Liver (tissue), 9 donors: ENCODE measurements around the gene LCN12. TPM values are rescaled to one million over a fixed set of nuclear protein-coding genes. Genes with fewer than 3 reads are reported as not detected.
A peak's percentile ranks its signal among the peaks of the same experiment; 100 is the strongest.

Experiments
- DNase-seq: peaks from one replicate; pipeline ENCODE4 v3.0.0-alpha.2; 2017; ENCODE audit warnings: low spot score
- H3K27ac ChIP-seq, 2 donors: one replicate each; pipeline ENCODE4 v1.7.0; 2013; ENCODE audit warnings: inconsistent platforms in 2 of 2, low read length in 2 of 2, control low read depth in 1 of 2, low read depth in 1 of 2, mild to moderate bottlenecking in 1 of 2
- H3K27me3 ChIP-seq, 4 donors: one replicate each; pipeline versions ENCODE4 v1.6.1 to v1.7.0; 2013; ENCODE audit warnings: low read length in 3 of 4, inconsistent platforms in 1 of 4, mild to moderate bottlenecking in 1 of 4, moderate library complexity in 1 of 4; ENCODE audit not compliant: control insufficient read depth in 4 of 4, insufficient read depth in 4 of 4
- H3K36me3 ChIP-seq, 4 donors: one replicate each; pipeline versions ENCODE4 v1.6.1 to v1.7.0; 2013; ENCODE audit warnings: low read length in 3 of 4, mild to moderate bottlenecking in 3 of 4, low read depth in 1 of 4, moderate library complexity in 1 of 4; ENCODE audit not compliant: control insufficient read depth in 4 of 4, insufficient read depth in 3 of 4
- H3K4me1 ChIP-seq, 4 donors: one replicate each; pipeline versions ENCODE4 v1.6.1 to v1.7.0; 2013; ENCODE audit warnings: low read length in 3 of 4, mild to moderate bottlenecking in 3 of 4, moderate library complexity in 1 of 4; ENCODE audit not compliant: control insufficient read depth in 4 of 4, insufficient read depth in 4 of 4
- H3K4me3 ChIP-seq, 3 donors: one replicate each; pipeline versions ENCODE4 v1.6.1 to v1.7.0; 2013; ENCODE audit warnings: low read length in 3 of 3, control low read depth in 1 of 3, low read depth in 1 of 3, mild to moderate bottlenecking in 1 of 3
- H3K9ac ChIP-seq, 2 donors: one replicate each; pipeline ENCODE4 v1.7.0; 2013; ENCODE audit warnings: low read length in 2 of 2, mild to moderate bottlenecking in 2 of 2, moderate library complexity in 2 of 2, control low read depth in 1 of 2, low read depth in 1 of 2
- H3K9me3 ChIP-seq, 4 donors: one replicate each; pipeline versions ENCODE4 v1.6.1 to v1.7.0; 2013; ENCODE audit warnings: low read length in 3 of 4; ENCODE audit not compliant: control insufficient read depth in 4 of 4
- EGR1 ChIP-seq, 2 donors: IDR thresholded peaks; 2 replicates each; pipeline ENCODE4 v1.6.1; 2016 to 2018; ENCODE audit warnings: antibody characterized with exemption in 2 of 2, low read depth in 2 of 2
- FOXA1 ChIP-seq: IDR thresholded peaks from 2 replicates; pipeline ENCODE4 v1.6.1; 2016; ENCODE audit warnings: antibody characterized with exemption
- FOXA2 ChIP-seq: IDR thresholded peaks from 2 replicates; pipeline ENCODE4 v1.6.1; 2016; ENCODE audit warnings: antibody characterized with exemption
- GABPA ChIP-seq, 2 donors: IDR thresholded peaks in 1 of 2; conservative IDR thresholded peaks in 1 of 2; 2 replicates each; pipeline ENCODE4 v1.6.1; 2016; ENCODE audit warnings: antibody characterized with exemption in 2 of 2, mild to moderate bottlenecking in 1 of 2, moderate library complexity in 1 of 2
- HNF4A ChIP-seq, 2 donors: conservative IDR thresholded peaks; 2 replicates each; pipeline ENCODE4 v1.6.1; 2016; ENCODE audit warnings: antibody characterized with exemption in 2 of 2, mild to moderate bottlenecking in 2 of 2
- HNF4G ChIP-seq: IDR thresholded peaks from 2 replicates; pipeline ENCODE4 v1.6.1; 2016; ENCODE audit warnings: antibody characterized with exemption
- JUND ChIP-seq, 2 donors: IDR thresholded peaks; 2 replicates each; pipeline ENCODE4 v1.6.1; 2016; ENCODE audit warnings: antibody characterized with exemption in 2 of 2
- NR2F2 ChIP-seq: IDR thresholded peaks from 2 replicates; pipeline ENCODE4 v1.6.1; 2016; ENCODE audit warnings: antibody characterized with exemption
- RAD21 ChIP-seq, 2 donors: IDR thresholded peaks; 2 replicates each; pipeline ENCODE4 v1.6.1; 2016; ENCODE audit warnings: antibody characterized with exemption in 2 of 2, mild to moderate bottlenecking in 2 of 2
- RXRA ChIP-seq, 2 donors: IDR thresholded peaks; 2 replicates each; pipeline ENCODE4 v1.6.1; 2017 to 2018; ENCODE audit warnings: antibody characterized with exemption in 2 of 2, mild to moderate bottlenecking in 1 of 2
- SP1 ChIP-seq: IDR thresholded peaks from 2 replicates; pipeline ENCODE4 v1.6.1; 2018; ENCODE audit warnings: antibody characterized with exemption, mild to moderate bottlenecking
- TAF1 ChIP-seq: conservative IDR thresholded peaks from 2 replicates; pipeline ENCODE4 v1.6.1; 2016; ENCODE audit warnings: antibody characterized with exemption, mild to moderate bottlenecking
- YY1 ChIP-seq: IDR thresholded peaks from 2 replicates; pipeline ENCODE4 v1.6.1; 2016; ENCODE audit warnings: antibody characterized with exemption, mild to moderate bottlenecking
- WGBS: extraction: QIAGEN DNeasy Blood & Tissue Kit; methylation state at CpG from one replicate; pipeline ENCODE4 v1.1.7; 2013; 5-methylcytosine and 5-hydroxymethylcytosine counted together
- polyA plus RNA-seq, 2 donors: library from polyadenylated mRNA; stranded (reverse) in 1 of 2; unstranded in 1 of 2; fragments of 200-250 nt in 1 of 2; fragments of >200 nt in 1 of 2; fragmentation: Nextera tagmentation in 1 of 2; extraction: Ambion mirVana in 1 of 2; gene quantifications; one replicate each; pipeline versions ENCODE4 v1.2.1 to v1.2.3, GENCODE V29; 2013 to 2015
- total RNA-seq, 2 donors: library from RNA; depleted of rRNA; stranded (reverse); fragments of >200 nt; gene quantifications; one replicate each; pipeline ENCODE4 v1.2.3, GENCODE V29; 2014
- TF ChIP-seq, protein P1 (sequence below): IDR thresholded peaks from 2 replicates; pipeline ENCODE4 v1.6.1; 2016; ENCODE audit warnings: antibody characterized with exemption, mild to moderate bottlenecking
- TF ChIP-seq, protein P2 (sequence below): IDR thresholded peaks from 2 replicates; pipeline ENCODE4 v1.6.1; 2016; ENCODE audit warnings: antibody characterized with exemption
- TF ChIP-seq, protein P3 (sequence below): IDR thresholded peaks from 2 replicates; pipeline ENCODE4 v1.6.1; 2016; ENCODE audit warnings: antibody characterized with exemption
- TF ChIP-seq, protein P4 (sequence below): IDR thresholded peaks from 2 replicates; pipeline ENCODE4 v1.6.1; 2016; ENCODE audit warnings: antibody characterized with exemption
- TF ChIP-seq, protein P5 (sequence below): fragments of 150-350 bp; IDR thresholded peaks from 2 replicates; pipeline ENCODE4 v1.5.1; 2017; ENCODE audit warnings: improper control_type of control experiment, low read depth, low read length; ENCODE audit not compliant: missing input control
- donor health status: healthy.
- donor health status: healthy.
- donor health status: healthy.
- donor health status: healthy.
- donor health status: healthy.

The LCN12 gene
- total and polyA plus RNA-seq, 4 donors: 2.3 to 12.2 (median 6.2) TPM

DNA sequence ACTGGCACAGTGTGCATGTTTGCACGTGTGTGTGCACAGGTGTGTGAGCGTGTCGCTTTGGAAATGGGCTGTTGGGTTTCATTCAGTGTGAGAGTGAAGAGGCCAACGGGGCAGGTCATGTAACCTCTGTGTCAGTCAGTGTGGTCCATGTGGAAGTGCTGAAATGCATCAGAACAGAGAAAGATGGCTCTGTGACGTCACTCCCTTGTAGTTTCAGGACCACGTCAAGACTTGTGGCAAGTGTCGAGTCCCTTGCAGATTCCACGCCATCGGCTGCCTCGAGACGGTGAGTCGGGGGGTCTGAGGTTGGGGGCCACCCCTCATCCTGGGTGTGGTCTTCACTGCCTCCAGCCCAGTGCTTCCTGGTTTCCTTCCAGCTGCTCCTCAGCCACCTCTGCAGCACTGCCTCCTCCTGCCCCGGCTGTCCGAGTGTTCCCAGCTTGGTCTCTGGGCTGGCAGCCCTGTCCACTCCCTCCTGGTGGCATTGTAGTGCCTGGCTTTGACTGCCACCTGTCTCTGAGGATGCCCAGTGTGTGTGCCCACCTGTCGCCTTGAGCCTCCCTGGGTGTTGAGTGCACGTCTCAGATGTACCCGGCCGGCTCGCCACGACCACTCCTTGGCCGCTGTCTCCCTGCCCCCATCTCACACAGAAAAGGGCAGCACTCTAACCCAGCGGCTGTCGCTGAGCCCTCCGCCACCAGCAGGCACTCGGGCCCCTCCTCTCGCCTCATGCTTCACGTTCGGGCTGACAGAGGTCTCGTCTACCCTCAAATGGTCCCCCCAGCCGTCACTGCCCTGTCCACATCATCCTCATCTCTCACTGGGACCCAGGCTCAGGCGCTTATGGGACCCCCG lies 35.5 kb upstream of the LCN12 start:
- Histone ChIP-seq H3K9ac (no peak overlapping the region), H3K27ac (no peak overlapping the region), H3K4me3 (no peak overlapping the region), H3K4me1 (no peaks in the 10 kb centered on the region), H3K27me3 (no peaks in the 10 kb centered on the region), H3K36me3 (peaks cover 8 to 45% (median 10%) of the 10 kb centered on the region in 4 donors), H3K9me3 (no peaks in the 10 kb centered on the region)
- no peak for TF ChIP-seq EGR1 (IDR thresholded peaks at IDR 0.05; ENCODE audit: low read depth in 2 of 2)
- TF ChIP-seq, protein P1, sequence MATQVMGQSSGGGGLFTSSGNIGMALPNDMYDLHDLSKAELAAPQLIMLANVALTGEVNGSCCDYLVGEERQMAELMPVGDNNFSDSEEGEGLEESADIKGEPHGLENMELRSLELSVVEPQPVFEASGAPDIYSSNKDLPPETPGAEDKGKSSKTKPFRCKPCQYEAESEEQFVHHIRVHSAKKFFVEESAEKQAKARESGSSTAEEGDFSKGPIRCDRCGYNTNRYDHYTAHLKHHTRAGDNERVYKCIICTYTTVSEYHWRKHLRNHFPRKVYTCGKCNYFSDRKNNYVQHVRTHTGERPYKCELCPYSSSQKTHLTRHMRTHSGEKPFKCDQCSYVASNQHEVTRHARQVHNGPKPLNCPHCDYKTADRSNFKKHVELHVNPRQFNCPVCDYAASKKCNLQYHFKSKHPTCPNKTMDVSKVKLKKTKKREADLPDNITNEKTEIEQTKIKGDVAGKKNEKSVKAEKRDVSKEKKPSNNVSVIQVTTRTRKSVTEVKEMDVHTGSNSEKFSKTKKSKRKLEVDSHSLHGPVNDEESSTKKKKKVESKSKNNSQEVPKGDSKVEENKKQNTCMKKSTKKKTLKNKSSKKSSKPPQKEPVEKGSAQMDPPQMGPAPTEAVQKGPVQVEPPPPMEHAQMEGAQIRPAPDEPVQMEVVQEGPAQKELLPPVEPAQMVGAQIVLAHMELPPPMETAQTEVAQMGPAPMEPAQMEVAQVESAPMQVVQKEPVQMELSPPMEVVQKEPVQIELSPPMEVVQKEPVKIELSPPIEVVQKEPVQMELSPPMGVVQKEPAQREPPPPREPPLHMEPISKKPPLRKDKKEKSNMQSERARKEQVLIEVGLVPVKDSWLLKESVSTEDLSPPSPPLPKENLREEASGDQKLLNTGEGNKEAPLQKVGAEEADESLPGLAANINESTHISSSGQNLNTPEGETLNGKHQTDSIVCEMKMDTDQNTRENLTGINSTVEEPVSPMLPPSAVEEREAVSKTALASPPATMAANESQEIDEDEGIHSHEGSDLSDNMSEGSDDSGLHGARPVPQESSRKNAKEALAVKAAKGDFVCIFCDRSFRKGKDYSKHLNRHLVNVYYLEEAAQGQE: peak; percentile 46
- DNase-seq: no peak
- 96% methylated on average over 32 of the region's 32 CpGs for WGBS

DNA sequence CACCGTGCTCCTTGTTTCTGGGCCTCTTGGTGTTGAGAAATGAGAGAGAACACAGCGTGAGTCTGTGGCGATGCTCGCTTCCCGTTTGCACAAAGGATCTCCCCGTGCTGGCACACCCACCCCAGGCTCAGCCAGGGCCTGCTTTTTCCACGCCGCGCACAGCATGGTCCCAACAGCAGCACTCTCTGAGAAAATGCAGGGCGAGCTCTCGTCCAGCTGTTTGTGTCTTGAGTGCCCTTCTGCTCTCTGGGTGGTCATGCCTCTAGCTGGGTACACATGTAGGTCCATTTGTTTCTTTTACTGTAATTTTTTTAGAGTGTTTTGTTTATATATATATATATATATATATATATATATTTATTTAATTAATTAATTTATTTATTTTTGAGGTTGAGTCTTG lies 34.2 kb upstream of the LCN12 start:
- Histone ChIP-seq H3K27ac (no peak overlapping the region), H3K4me1 (no peaks in the 10 kb centered on the region), H3K4me3 (no peak overlapping the region), H3K36me3 (peaks cover 8 to 48% (median 10%) of the 10 kb centered on the region in 4 donors), H3K9me3 (no peaks in the 10 kb centered on the region), H3K9ac (no peak overlapping the region), H3K27me3 (no peaks in the 10 kb centered on the region)
- TF ChIP-seq FOXA1: no peak
- TF ChIP-seq YY1: no peak
- TF ChIP-seq, protein P2, sequence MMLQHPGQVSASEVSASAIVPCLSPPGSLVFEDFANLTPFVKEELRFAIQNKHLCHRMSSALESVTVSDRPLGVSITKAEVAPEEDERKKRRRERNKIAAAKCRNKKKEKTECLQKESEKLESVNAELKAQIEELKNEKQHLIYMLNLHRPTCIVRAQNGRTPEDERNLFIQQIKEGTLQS: no peak
- no peak for TF ChIP-seq RAD21 (IDR thresholded peaks at IDR 0.05)
- no peak for TF ChIP-seq SP1
- TF ChIP-seq GABPA (IDR thresholded peaks at IDR 0.05 in 1 of 2, conservative IDR thresholded peaks at IDR 0.05 in 1 of 2): no peak
- TF ChIP-seq, protein P1: no peak
- TF ChIP-seq, protein P3, sequence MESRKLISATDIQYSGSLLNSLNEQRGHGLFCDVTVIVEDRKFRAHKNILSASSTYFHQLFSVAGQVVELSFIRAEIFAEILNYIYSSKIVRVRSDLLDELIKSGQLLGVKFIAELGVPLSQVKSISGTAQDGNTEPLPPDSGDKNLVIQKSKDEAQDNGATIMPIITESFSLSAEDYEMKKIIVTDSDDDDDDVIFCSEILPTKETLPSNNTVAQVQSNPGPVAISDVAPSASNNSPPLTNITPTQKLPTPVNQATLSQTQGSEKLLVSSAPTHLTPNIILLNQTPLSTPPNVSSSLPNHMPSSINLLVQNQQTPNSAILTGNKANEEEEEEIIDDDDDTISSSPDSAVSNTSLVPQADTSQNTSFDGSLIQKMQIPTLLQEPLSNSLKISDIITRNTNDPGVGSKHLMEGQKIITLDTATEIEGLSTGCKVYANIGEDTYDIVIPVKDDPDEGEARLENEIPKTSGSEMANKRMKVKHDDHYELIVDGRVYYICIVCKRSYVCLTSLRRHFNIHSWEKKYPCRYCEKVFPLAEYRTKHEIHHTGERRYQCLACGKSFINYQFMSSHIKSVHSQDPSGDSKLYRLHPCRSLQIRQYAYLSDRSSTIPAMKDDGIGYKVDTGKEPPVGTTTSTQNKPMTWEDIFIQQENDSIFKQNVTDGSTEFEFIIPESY: no peak
- TF ChIP-seq, protein P4, sequence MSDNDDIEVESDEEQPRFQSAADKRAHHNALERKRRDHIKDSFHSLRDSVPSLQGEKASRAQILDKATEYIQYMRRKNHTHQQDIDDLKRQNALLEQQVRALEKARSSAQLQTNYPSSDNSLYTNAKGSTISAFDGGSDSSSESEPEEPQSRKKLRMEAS: no peak
- no peak for TF ChIP-seq FOXA2
- TF ChIP-seq JUND (IDR thresholded peaks at IDR 0.05): no peak
- TF ChIP-seq RXRA (IDR thresholded peaks at IDR 0.05): no peak
- TF ChIP-seq TAF1: no peak
- TF ChIP-seq, protein P5, sequence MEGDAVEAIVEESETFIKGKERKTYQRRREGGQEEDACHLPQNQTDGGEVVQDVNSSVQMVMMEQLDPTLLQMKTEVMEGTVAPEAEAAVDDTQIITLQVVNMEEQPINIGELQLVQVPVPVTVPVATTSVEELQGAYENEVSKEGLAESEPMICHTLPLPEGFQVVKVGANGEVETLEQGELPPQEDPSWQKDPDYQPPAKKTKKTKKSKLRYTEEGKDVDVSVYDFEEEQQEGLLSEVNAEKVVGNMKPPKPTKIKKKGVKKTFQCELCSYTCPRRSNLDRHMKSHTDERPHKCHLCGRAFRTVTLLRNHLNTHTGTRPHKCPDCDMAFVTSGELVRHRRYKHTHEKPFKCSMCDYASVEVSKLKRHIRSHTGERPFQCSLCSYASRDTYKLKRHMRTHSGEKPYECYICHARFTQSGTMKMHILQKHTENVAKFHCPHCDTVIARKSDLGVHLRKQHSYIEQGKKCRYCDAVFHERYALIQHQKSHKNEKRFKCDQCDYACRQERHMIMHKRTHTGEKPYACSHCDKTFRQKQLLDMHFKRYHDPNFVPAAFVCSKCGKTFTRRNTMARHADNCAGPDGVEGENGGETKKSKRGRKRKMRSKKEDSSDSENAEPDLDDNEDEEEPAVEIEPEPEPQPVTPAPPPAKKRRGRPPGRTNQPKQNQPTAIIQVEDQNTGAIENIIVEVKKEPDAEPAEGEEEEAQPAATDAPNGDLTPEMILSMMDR: no peak
- no peak for TF ChIP-seq NR2F2
- no peak for TF ChIP-seq EGR1 (IDR thresholded peaks at IDR 0.05; ENCODE audit: low read depth in 2 of 2)
- no peak for TF ChIP-seq HNF4A (conservative IDR thresholded peaks at IDR 0.05)
- TF ChIP-seq HNF4G: no peak
- WGBS: 96% methylated on average over 11 of the region's 11 CpGs
- DNase-seq: no peak
